SK-N-SH treated with all-trans-retinoic acid at 6 μM for 48 hours (cell line): Measurements from ENCODE around the gene TLE1.

Experiments
- ATAC-seq: fragments of 200-7000 bp; cut with Tn5 transposase; 3 replicates; pipeline ENCODE4 v1.9.1; 2020; ENCODE audit warnings: mild to moderate bottlenecking, moderate library complexity
- CREB5 ChIP-seq: fragments of 250-450 bp; sonication (Bioruptor Pico); IDR thresholded peaks from 2 replicates; pipeline ENCODE4 v1.5.1; 2020; ENCODE audit warnings: low read depth, mild to moderate bottlenecking, moderate library complexity
- CSDC2 ChIP-seq: fragments of 250-450 bp; sonication (Bioruptor Pico); IDR thresholded peaks from 2 replicates; pipeline ENCODE4 v1.5.0; 2020; ENCODE audit warnings: mild to moderate bottlenecking, moderate library complexity
- ESRRG ChIP-seq: fragments of 250-450 bp; sonication (Bioruptor Pico); IDR thresholded peaks from 2 replicates; pipeline ENCODE4 v1.6.1; 2021; ENCODE audit warnings: mild to moderate bottlenecking
- ISL1 ChIP-seq: fragments of 250-450 bp; sonication (Bioruptor Pico); IDR thresholded peaks from 2 replicates; pipeline ENCODE4 v2.1.2; 2022; ENCODE audit warnings: mild to moderate bottlenecking, moderate library complexity
- RARB ChIP-seq: fragments of 250-450 bp; sonication (Bioruptor Pico); IDR thresholded peaks from 2 replicates; pipeline ENCODE4 v1.8.0; 2021; ENCODE audit warnings: mild to moderate bottlenecking, moderate library complexity
- TOX ChIP-seq: fragments of 250-450 bp; sonication (Bioruptor Pico); IDR thresholded peaks from 2 replicates; pipeline ENCODE4 v1.8.0; 2021; ENCODE audit warnings: mild to moderate bottlenecking, moderate library complexity, borderline replicate concordance
- TSHZ2 ChIP-seq: fragments of 250-450 bp; sonication (Bioruptor Pico); IDR thresholded peaks from 2 replicates; pipeline ENCODE4 v1.5.0; 2020; ENCODE audit warnings: mild to moderate bottlenecking, moderate library complexity
- ZC3H10 ChIP-seq: fragments of 250-450 bp; sonication (Bioruptor Pico); IDR thresholded peaks from 2 replicates; pipeline ENCODE4 v1.5.1; 2021; ENCODE audit warnings: mild to moderate bottlenecking, moderate library complexity
- ZFP3 ChIP-seq: fragments of 250-450 bp; sonication (Bioruptor Pico); IDR thresholded peaks from 2 replicates; pipeline ENCODE4 v1.5.0; 2020; ENCODE audit warnings: mild to moderate bottlenecking, moderate library complexity
- ZFP30 ChIP-seq: fragments of 450-650 bp; formaldehyde crosslinking; IDR thresholded peaks from 2 replicates; pipeline ENCODE4 v1.5.0; 2022; ENCODE audit warnings: mild to moderate bottlenecking, moderate library complexity
- ZNF565 ChIP-seq: fragments of 450-650 bp; formaldehyde crosslinking; conservative IDR thresholded peaks from 2 replicates; pipeline ENCODE4 v1.5.0; 2020; ENCODE audit warnings: low read depth, mild to moderate bottlenecking, moderate library complexity
- ZNF70 ChIP-seq: fragments of 450-650 bp; formaldehyde crosslinking; IDR thresholded peaks from 2 replicates; pipeline ENCODE4 v1.5.0; 2020; ENCODE audit warnings: mild to moderate bottlenecking, moderate library complexity
- ZNF8 ChIP-seq: fragments of 450-650 bp; formaldehyde crosslinking; IDR thresholded peaks from 2 replicates; pipeline ENCODE4 v1.5.0; 2020; ENCODE audit warnings: mild to moderate bottlenecking, moderate library complexity
- TF ChIP-seq, protein P1 (sequence below): fragments of 250-450 bp; sonication (Bioruptor Pico); IDR thresholded peaks from 2 replicates; pipeline ENCODE4 v1.8.0; 2021; ENCODE audit warnings: low read depth, mild to moderate bottlenecking, moderate library complexity, borderline replicate concordance

TLE1 gene

GRCh38 chr9:81563020-81563407 lies 126.3 kb downstream of the TLE1 start:
- 0 out of 3 replicates have a peak, but pooled peaks have one; percentile 3 for ATAC-seq
- TF ChIP-seq ISL1 (CRISPR knock-in tag), result no peak

DNA sequence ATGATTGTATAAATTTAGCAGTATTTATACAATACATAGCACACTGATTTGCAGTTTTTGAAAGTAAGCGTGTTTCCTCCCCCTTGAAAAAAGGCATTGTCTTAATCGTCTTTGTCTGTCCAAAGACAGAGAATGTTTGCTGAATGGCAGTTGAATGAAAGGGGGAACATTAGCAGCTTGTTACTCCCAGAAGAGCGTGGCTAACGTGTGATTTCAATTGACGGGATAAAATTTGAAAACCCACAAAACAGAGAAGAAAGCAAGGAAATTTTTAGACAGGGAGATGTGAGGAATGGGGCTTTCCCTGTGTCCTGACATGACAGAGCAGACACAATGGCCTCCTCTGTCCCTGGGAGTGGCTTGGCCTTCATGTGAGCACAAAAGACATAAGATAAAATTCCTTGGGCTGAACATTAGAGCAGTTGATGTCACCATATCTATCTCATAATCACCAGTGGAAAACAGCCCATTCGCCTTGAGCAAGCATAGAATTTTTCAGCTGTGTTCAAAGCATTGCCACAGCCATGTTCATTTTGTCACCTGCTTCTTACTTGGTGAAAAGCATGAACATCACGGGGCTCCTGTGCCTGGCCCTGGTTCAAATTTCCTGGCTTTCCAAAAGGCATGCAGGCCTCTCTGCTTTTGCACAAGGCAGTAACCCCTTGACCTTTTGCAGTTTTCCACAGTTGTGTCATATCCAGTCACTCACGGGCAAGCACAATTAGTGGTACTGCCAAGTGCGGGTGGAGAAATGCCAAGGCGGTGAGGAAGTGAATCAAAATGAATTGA lies 126.9 kb downstream of the TLE1 start:
- no peak for TF ChIP-seq ZFP30 (CRISPR knock-in tag)
- TF ChIP-seq ZFP3, result 0 out of 2 replicates have a peak, but pooled peaks have one; percentile 42
- 0 out of 2 replicates have a peak, but pooled peaks have one; percentile 29 for TF ChIP-seq ISL1 (CRISPR knock-in tag)
- no peak for TF ChIP-seq ZNF8 (CRISPR knock-in tag)
- ATAC-seq, result no peak

GRCh38 chr9:81560851-81561732 lies 128.3 kb downstream of the TLE1 start:
- TF ChIP-seq CSDC2 (CRISPR knock-in tag) (0 out of 2 replicates have a peak, but pooled peaks have one; percentile 44), ZNF565 (CRISPR knock-in tag) (no peak), ISL1 (CRISPR knock-in tag) (peak; percentile 48; the same call in 1 of the 2 replicates)
- no peak for ATAC-seq

GRCh38 chr9:81559709-81560108 lies 129.6 kb downstream of the TLE1 start:
- TF ChIP-seq CSDC2 (CRISPR knock-in tag) (no peak), ESRRG (CRISPR knock-in tag) (no peak), ZC3H10 (no peak), ISL1 (CRISPR knock-in tag) (peak; percentile 50; the same call in 1 of the 2 replicates), ZNF565 (CRISPR knock-in tag) (no peak), ZNF70 (no peak), TSHZ2 (CRISPR knock-in tag) (no peak), CREB5 (CRISPR knock-in tag) (no peak), TOX (CRISPR knock-in tag) (peak; percentile 59; the same call in 1 of the 2 replicates)
- TF ChIP-seq, protein P1, sequence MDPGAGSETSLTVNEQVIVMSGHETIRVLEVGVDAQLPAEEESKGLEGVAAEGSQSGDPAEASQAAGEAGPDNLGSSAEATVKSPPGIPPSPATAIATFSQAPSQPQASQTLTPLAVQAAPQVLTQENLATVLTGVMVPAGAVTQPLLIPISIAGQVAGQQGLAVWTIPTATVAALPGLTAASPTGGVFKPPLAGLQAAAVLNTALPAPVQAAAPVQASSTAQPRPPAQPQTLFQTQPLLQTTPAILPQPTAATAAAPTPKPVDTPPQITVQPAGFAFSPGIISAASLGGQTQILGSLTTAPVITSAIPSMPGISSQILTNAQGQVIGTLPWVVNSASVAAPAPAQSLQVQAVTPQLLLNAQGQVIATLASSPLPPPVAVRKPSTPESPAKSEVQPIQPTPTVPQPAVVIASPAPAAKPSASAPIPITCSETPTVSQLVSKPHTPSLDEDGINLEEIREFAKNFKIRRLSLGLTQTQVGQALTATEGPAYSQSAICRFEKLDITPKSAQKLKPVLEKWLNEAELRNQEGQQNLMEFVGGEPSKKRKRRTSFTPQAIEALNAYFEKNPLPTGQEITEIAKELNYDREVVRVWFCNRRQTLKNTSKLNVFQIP, result no peak
- TF ChIP-seq, all 23 proteins: peak for 2
- ATAC-seq, result peak; percentile 89

DNA sequence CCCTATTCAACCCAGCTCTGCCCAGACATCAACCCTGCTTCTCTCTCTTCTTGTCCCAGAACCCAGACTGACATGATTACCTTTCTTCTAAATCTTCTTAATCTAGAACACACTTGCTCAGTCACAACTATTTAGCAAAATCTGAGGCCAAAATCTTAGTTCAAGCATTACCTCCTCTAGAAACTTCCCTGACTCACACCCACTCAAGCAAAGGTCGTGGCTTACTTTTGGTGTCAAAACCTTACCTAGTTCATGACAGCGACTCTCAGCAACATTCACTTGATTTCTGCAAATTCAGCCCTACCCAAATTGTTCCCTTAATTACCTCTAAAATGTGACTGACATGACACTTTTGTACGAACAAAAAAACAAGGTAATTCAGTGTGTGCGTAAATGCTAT lies 130.2 kb downstream of the TLE1 start:
- ATAC-seq, result no peak
- TF ChIP-seq RARB (CRISPR knock-in tag) (no peak), TSHZ2 (CRISPR knock-in tag) (no peak)
